Jurkat, Clone E6-1 (cell line): ENCODE data around the gene LRBA.
"Not testable (repeated sequence)": the region's sequence is repeated elsewhere in the genome, so short reads cannot be mapped to it uniquely, and the experiment has no call there.

ENCODE experiments used
- DNase-seq: peaks from one replicate; pipeline ENCODE4 v3.0.0-alpha.2; 2011; ENCODE audit warnings: low read depth, low spot score
- H3K4me3 ChIP-seq: 2 replicates; pipeline ENCODE4 v1.5.1; 2011; ENCODE audit warnings: mild to moderate bottlenecking, low read length, control low read depth, moderate library complexity

Gene LRBA

GRCh38 chr4:150658258-150658657, 356.8 kb downstream of the LRBA start:
- DNase-seq, H3K4me3 ChIP-seq: not testable (repeated sequence)

- no peak for DNase-seq
These were observed 358.2 kb downstream of the LRBA start for GRCh38 chr4:150656891-150657290.

GRCh38 chr4:150650751-150651150, 364.3 kb downstream of the LRBA start:
- DNase-seq: no peak
- no peak overlapping the region for H3K4me3 ChIP-seq

More at GRCh38 chr4:150656891-150657290, 358.2 kb downstream of the LRBA start:
- H3K4me3 ChIP-seq: no peak overlapping the region

GRCh38 chr4:150648123-150648522, 367.0 kb downstream of the LRBA start:
- no peak for DNase-seq
- H3K4me3 ChIP-seq: no peak overlapping the region

- DNase-seq: no peak
- H3K4me3 ChIP-seq: no peak overlapping the region
These were observed 368.1 kb downstream of the LRBA start for GRCh38 chr4:150647008-150647407.

- DNase-seq: no peak
- no peak overlapping the region for H3K4me3 ChIP-seq
These were observed 373.5 kb downstream of the LRBA start for GRCh38 chr4:150641612-150642011.

- H3K4me3 ChIP-seq: no peak overlapping the region
- no peak for DNase-seq
These were observed 382.4 kb downstream of the LRBA start for GRCh38 chr4:150632639-150633038.

GRCh38 chr4:150628073-150628472, 387.0 kb downstream of the LRBA start:
- no peak overlapping the region for H3K4me3 ChIP-seq

GRCh38 chr4:150625033-150625432, 390.1 kb downstream of the LRBA start:
- DNase-seq: no peak
- H3K4me3 ChIP-seq: no peak overlapping the region

More at GRCh38 chr4:150628073-150628472, 387.0 kb downstream of the LRBA start:
- no peak for DNase-seq

- no peak overlapping the region for H3K4me3 ChIP-seq
- no peak for DNase-seq
These were observed 391.0 kb downstream of the LRBA start for GRCh38 chr4:150624055-150624454.

- no peak overlapping the region for H3K4me3 ChIP-seq
These were observed 396.0 kb downstream of the LRBA start for GRCh38 chr4:150619042-150619441.

GRCh38 chr4:150609131-150609530, 406.0 kb downstream of the LRBA start:
- no peak for DNase-seq
- H3K4me3 ChIP-seq: no peak overlapping the region

More at GRCh38 chr4:150619042-150619441, 396.0 kb downstream of the LRBA start:
- DNase-seq: no peak

GRCh38 chr4:150600812-150601445, 414.2 kb downstream of the LRBA start:
- H3K4me3 ChIP-seq: no peak overlapping the region
- no peak for DNase-seq

GRCh38 chr4:150599547-150599946, 415.5 kb downstream of the LRBA start:
- no peak overlapping the region for H3K4me3 ChIP-seq
- DNase-seq: no peak

GRCh38 chr4:150598909-150599308, 416.2 kb downstream of the LRBA start:
- no peak for DNase-seq
- H3K4me3 ChIP-seq: no peak overlapping the region

- DNase-seq: no peak
- no peak overlapping the region for H3K4me3 ChIP-seq
These were observed 421.1 kb downstream of the LRBA start for GRCh38 chr4:150593996-150594395.

GRCh38 chr4:150591904-150592303, 423.2 kb downstream of the LRBA start:
- no peak overlapping the region for H3K4me3 ChIP-seq
- no peak for DNase-seq

- no peak for DNase-seq
- no peak overlapping the region for H3K4me3 ChIP-seq
These were observed 423.7 kb downstream of the LRBA start for GRCh38 chr4:150591406-150591805.

- H3K4me3 ChIP-seq: no peak overlapping the region
- no peak for DNase-seq
These were observed 424.5 kb downstream of the LRBA start for GRCh38 chr4:150590631-150591030.

- DNase-seq: no peak
- H3K4me3 ChIP-seq: no peak overlapping the region
These were observed 425.9 kb downstream of the LRBA start for GRCh38 chr4:150589157-150589556.

- no peak overlapping the region for H3K4me3 ChIP-seq
- no peak for DNase-seq
These were observed 426.8 kb downstream of the LRBA start for GRCh38 chr4:150588316-150588715.
